GM12891 (cell line): ENCODE data around the gene IL25.

ENCODE experiments used
- PAX5 ChIP-seq: IDR thresholded peaks from 2 replicates; pipeline ENCODE4 v1.6.1; 2011; ENCODE audit warnings: low read length, moderate library complexity, mild to moderate bottlenecking; ENCODE audit not compliant: insufficient read depth, severe bottlenecking
- POLR2A ChIP-seq: IDR thresholded peaks from 2 replicates; pipeline ENCODE4 v1.6.1; 2011; ENCODE audit warnings: low read depth, low read length, control low read depth
- POLR2AphosphoS5 ChIP-seq: IDR thresholded peaks from 2 replicates; pipeline ENCODE4 v1.6.1; 2011; ENCODE audit warnings: low read depth, low read length, control low read depth
- POU2F2 ChIP-seq: IDR thresholded peaks from 2 replicates; pipeline ENCODE4 v1.6.1; 2011; ENCODE audit warnings: low read depth, mild to moderate bottlenecking, control low read depth, low read length, moderate library complexity
- SPI1 ChIP-seq: IDR thresholded peaks from 2 replicates; pipeline ENCODE4 v1.6.1; 2011; ENCODE audit warnings: low read depth, low read length, control low read depth
- TAF1 ChIP-seq: IDR thresholded peaks from 2 replicates; pipeline ENCODE4 v1.6.1; 2011; ENCODE audit warnings: low read depth, low read length, control low read depth

- TF ChIP-seq POLR2A, result no peak
- TF ChIP-seq TAF1, result no peak
- no peak for TF ChIP-seq POLR2AphosphoS5
- TF ChIP-seq PAX5, result no peak
- no peak for TF ChIP-seq SPI1
- TF ChIP-seq POU2F2, result no peak
Observed at GRCh38 chr14:23404331-23404900, 31.8 kb downstream of the IL25 start.
